NB4 (cell line): ENCODE results near the gene UNC5B.

ENCODE experiments used
- DNase-seq: peaks from one replicate; pipeline ENCODE4 v3.0.0; 2010; ENCODE audit warnings: low read depth
- H3K4me3 ChIP-seq: one replicate; pipeline ENCODE4 v1.5.1; 2011; ENCODE audit warnings: mild to moderate bottlenecking, low read depth, low read length, moderate library complexity
- CTCF ChIP-seq: IDR thresholded peaks from one replicate; pipeline ENCODE4 v1.5.1; 2012; ENCODE audit warnings: low read depth, low read length
- MAX ChIP-seq: IDR thresholded peaks from 2 replicates; pipeline ENCODE4 v1.6.1; 2011; ENCODE audit warnings: low read depth, low read length
- MYC ChIP-seq: IDR thresholded peaks from 2 replicates; pipeline ENCODE4 v1.6.1; 2011; ENCODE audit warnings: low read depth, low read length
- POLR2A ChIP-seq: IDR thresholded peaks from 2 replicates; pipeline ENCODE4 v1.6.1; 2011; ENCODE audit warnings: mild to moderate bottlenecking; ENCODE audit not compliant: insufficient read length; ENCODE audit errors: extremely low read depth

UNC5B gene

GRCh38 chr10:71284544-71285179 is 72.3 kb downstream of the UNC5B start:
- no peak overlapping the region for H3K4me3 ChIP-seq
- DNase-seq: no peak
- TF ChIP-seq MAX: no peak
- no peak for TF ChIP-seq CTCF
- no peak for TF ChIP-seq MYC
- no peak for TF ChIP-seq POLR2A

GRCh38 chr10:71285180-71285545 is 72.8 kb downstream of the UNC5B start:
- H3K4me3 ChIP-seq: no peak overlapping the region
- TF ChIP-seq CTCF (peak; percentile 83), MAX (no peak)
- DNase-seq: peak; percentile 48

GRCh38 chr10:71285986-71286385 is 73.6 kb downstream of the UNC5B start:
- DNase-seq: no peak
- H3K4me3 ChIP-seq: no peak overlapping the region
- no peak for TF ChIP-seq MYC
- no peak for TF ChIP-seq CTCF
- TF ChIP-seq MAX: no peak
- TF ChIP-seq POLR2A: no peak

- H3K4me3 ChIP-seq: no peak overlapping the region
- no peak for TF ChIP-seq POLR2A
- no peak for DNase-seq
These were observed 74.3 kb downstream of the UNC5B start for GRCh38 chr10:71286521-71287294.

- TF ChIP-seq POLR2A (no peak), CTCF (no peak), MYC (no peak), MAX (no peak)
- no peak for DNase-seq
- no peak overlapping the region for H3K4me3 ChIP-seq
These were observed 75.1 kb downstream of the UNC5B start for GRCh38 chr10:71287456-71287855.

- no peak for DNase-seq
- no peak overlapping the region for H3K4me3 ChIP-seq
- TF ChIP-seq CTCF (no peak), POLR2A (no peak), MYC (no peak), MAX (peak; percentile 64)
These were observed 76.1 kb downstream of the UNC5B start for GRCh38 chr10:71288461-71288860.
